ENCODE results near the gene ACAN. TPM values are rescaled to one million over a fixed set of nuclear protein-coding genes. Genes with fewer than 3 reads are reported as not detected.

Gene ACAN
- total RNA-seq, 4 donors from 2014 or later = 0.85 to 6.9 TPM; not detected in 2

GRCh38 chr15:88791637-88792036 lies 11.6 kb upstream of the ACAN start:
- DNase-seq = no peak
- Histone ChIP-seq H3K27ac (no peak overlapping the region), H3K4me3 (no peak overlapping the region), H3K27me3 (no peaks in the 10 kb centered on the region), H3K4me1 (no peaks in the 10 kb centered on the region), H3K9me3 (no peaks in the 10 kb centered on the region), H3K36me3 (no peaks in the 10 kb centered on the region)
- TF ChIP-seq CTCF (IDR thresholded peaks at IDR 0.05) (no peak), POLR2A (IDR thresholded peaks at IDR 0.05) (no peak)
- intact Hi-C loops (cut with DNase I; ENCODE audit: low total_unique reads) = no loop called here

- Histone ChIP-seq H3K27me3 (no peaks in the 10 kb centered on the region), H3K4me1 (no peaks in the 10 kb centered on the region), H3K9me3 (no peaks in the 10 kb centered on the region), H3K36me3 (no peaks in the 10 kb centered on the region), H3K4me3 (no peak overlapping the region), H3K27ac (no peak overlapping the region)
- intact Hi-C loops (cut with DNase I; ENCODE audit: low total_unique reads) = no loop called here
- TF ChIP-seq CTCF (IDR thresholded peaks at IDR 0.05) (no peak), POLR2A (IDR thresholded peaks at IDR 0.05) (no peak)
- DNase-seq = no peak
Measured at GRCh38 chr15:88792342-88793282, 10.6 kb upstream of the ACAN start.

DNA sequence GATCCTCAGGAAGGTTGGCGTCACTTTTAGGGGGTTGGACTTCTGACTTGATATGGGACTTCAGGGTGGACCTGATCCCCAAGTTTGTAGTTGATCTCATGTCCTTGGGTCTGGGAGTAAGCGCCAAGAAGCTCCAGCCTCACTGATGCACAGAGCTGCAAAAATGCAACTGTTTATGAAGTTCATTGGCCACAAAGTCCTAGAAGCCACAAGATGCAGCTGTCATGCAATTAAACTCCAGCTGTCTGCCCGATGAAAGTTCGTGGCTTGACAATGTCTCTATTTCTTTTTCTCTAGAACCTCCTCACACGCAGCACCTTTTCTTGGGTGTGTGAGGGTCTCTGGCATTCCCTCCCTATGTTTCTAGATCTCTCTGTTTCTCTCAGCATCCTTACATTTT lies 9.2 kb upstream of the ACAN start:
- intact Hi-C loops (cut with DNase I; ENCODE audit: low total_unique reads) = no loop called here
- Histone ChIP-seq H3K9me3 (no peaks in the 10 kb centered on the region), H3K27ac (no peak overlapping the region), H3K36me3 (no peaks in the 10 kb centered on the region), H3K4me3 (no peak overlapping the region), H3K4me1 (no peaks in the 10 kb centered on the region), H3K27me3 (no peaks in the 10 kb centered on the region)
- DNase-seq = no peak
- TF ChIP-seq CTCF (IDR thresholded peaks at IDR 0.05) = no peak
- no peak for TF ChIP-seq POLR2A (IDR thresholded peaks at IDR 0.05)

DNA sequence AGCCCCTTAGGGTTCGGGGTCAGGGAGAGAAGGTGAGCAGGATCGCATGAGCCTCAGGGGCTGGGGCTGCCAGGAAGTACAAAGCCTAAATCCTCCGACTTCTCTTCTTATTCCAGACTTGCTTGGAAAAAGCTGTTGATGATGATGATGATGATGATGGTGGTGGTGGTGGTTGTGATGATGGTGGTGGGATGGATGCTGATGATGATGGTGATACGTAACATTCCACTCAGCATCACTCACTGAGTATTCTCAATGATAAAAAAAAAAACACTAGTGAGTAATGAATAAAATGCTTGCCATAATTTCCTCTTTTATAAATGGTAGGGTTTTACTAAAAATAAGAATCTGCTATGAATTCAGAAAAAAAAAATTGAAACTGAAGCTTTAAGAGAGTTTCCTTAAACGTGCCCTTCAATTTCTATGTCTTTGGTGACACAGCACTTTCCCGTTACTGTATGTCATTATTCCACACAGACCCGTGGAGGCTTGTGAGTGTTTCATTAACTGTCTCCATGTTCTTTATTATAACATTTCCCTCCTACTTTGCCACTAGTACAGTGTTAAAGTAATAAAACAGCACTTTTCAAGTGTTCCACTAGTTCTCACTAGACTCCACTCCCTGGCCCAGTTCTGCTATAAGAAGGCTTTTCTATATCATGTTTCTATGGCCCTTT lies 5.4 kb upstream of the ACAN start:
- Histone ChIP-seq H3K4me1 (peaks cover 0 to under 1% of the 10 kb centered on the region in 2 donors), H3K27me3 (no peaks in the 10 kb centered on the region), H3K4me3 (no peak overlapping the region), H3K27ac (no peak overlapping the region), H3K36me3 (no peaks in the 10 kb centered on the region), H3K9me3 (no peaks in the 10 kb centered on the region)
- intact Hi-C loops (cut with DNase I; ENCODE audit: low total_unique reads) = no loop called here
- TF ChIP-seq POLR2A (IDR thresholded peaks at IDR 0.05) = no peak
- no peak for TF ChIP-seq CTCF (IDR thresholded peaks at IDR 0.05)
- DNase-seq = no peak

- Histone ChIP-seq H3K4me3 (no peak overlapping the region), H3K4me1 (peaks cover 0 to 3% of the 10 kb centered on the region in 2 donors), H3K27me3 (no peaks in the 10 kb centered on the region), H3K9me3 (no peaks in the 10 kb centered on the region), H3K36me3 (no peaks in the 10 kb centered on the region), H3K27ac (no peak overlapping the region)
- TF ChIP-seq CTCF (IDR thresholded peaks at IDR 0.05) (no peak), POLR2A (IDR thresholded peaks at IDR 0.05) (no peak)
- DNase-seq = no peak
- intact Hi-C loops (cut with DNase I; ENCODE audit: low total_unique reads) = no loop called here
Measured at GRCh38 chr15:88799341-88799740, 3.9 kb upstream of the ACAN start.

Measured in uterus (tissue), 4 donors.